Dendritic cell treated with granulocyte-macrophage colony-stimulating factor and Interleukin-4, amounts not matched to agents 40 ng/mL and 50 ng/mL, for 4 days (primary cell): ENCODE measurements around the gene C15orf39.
A peak's percentile ranks its signal among the peaks of the same experiment; 100 is the strongest.
"Not testable (repeated sequence)": the region's sequence is repeated elsewhere in the genome, so short reads cannot be mapped to it uniquely, and the experiment has no call there.

Source experiments
- H3K27ac Mint-ChIP-seq: one replicate; pipeline ENCODE4 v1.8.0; 2022; ENCODE audit warnings: mild to moderate bottlenecking, mixed read lengths
- H3K27me3 Mint-ChIP-seq: one replicate; pipeline ENCODE4 v1.8.0; 2022; ENCODE audit warnings: mild to moderate bottlenecking, mixed read lengths
- H3K36me3 Mint-ChIP-seq: one replicate; pipeline ENCODE4 v1.8.0; 2022; ENCODE audit warnings: low read depth, mixed read lengths
- H3K4me1 Mint-ChIP-seq: one replicate; pipeline ENCODE4 v1.8.0; 2022; ENCODE audit warnings: low read depth, mixed read lengths
- H3K4me3 Mint-ChIP-seq: one replicate; pipeline ENCODE4 v1.8.0; 2022; ENCODE audit warnings: mild to moderate bottlenecking, moderate library complexity, mixed read lengths
- H3K9me3 Mint-ChIP-seq: one replicate; pipeline ENCODE4 v1.8.0; 2022; ENCODE audit warnings: mixed read lengths
- intact Hi-C: fragments of 100-400 bp; cut with micrococcal nuclease; formaldehyde crosslinking; loops from one replicate; pipeline ENCODE4 v1.15.0; 2022

Gene C15orf39

DNA sequence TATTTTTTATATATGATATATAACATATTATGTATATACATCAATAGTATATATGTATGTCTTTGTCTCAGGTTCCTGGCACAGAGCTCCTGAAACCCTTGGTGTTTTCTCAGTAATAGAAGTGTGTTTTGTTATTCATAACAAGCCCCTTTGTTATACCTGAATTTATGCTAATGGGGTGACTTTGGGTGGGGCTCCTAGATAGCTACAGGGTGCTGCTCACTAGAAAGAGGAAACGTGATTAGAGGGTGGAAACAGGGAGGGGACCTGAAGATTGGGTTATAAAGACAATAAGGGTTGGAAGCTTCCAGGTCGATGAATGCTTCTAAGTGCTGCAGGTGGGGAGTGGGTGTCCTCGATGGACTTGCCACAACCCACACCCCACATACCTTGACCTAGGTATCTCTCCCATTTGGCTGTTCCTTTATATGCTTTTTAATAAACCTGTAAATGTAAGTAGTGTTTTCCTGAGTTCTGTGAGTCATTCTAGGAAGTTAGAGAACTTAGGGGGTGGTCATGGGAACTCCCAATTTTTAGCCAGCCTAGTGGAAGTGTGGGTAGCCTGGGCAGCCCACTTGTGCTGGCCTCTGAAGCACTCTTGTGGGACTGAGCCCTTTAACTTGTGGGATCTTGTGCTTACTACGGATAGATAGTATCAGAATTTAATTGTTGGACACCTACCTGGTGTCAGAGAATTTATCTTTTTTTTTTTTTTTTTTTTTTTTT lies 36.9 kb upstream of the C15orf39 start:
- Mint-ChIP-seq H3K27ac (no peak overlapping the region), H3K4me1 (peaks cover 59% of the 10 kb centered on the region), H3K36me3 (peaks cover 7% of the 10 kb centered on the region), H3K9me3 (peaks cover 10% of the 10 kb centered on the region), H3K27me3 (peaks cover 5% of the 10 kb centered on the region), H3K4me3 (peak overlapping the region; percentile 13)
- intact Hi-C loops = no loop called here

DNA sequence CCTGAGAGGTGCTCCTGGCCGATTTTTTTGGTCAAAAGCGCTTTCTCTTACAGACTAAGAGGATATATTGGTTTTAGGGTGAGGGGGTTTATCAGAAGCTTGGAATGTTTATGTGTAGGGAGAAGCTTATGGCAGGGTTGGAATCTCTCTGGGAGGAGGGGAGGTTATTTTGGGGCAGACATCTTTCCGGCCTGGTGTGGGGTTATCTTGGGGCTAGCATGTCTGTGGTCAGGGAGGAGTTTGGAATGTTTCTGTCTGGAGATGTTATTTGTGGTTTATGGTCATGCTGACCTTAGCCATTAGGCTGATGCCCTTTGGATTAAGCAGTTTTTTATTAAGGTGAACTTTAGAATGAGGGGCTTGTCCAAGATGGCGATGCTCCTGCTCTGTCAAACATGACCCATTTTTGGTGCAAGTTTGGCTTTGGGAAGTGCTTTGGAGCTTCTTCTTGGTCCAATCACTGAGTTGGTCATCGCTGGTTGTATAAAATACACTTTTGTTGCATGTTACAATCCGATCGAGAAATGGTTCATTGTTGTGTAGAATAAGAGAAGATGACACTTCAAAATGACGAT lies 35.1 kb upstream of the C15orf39 start:
- H3K36me3 Mint-ChIP-seq, H3K27ac Mint-ChIP-seq, intact Hi-C loops, H3K27me3 Mint-ChIP-seq, H3K4me3 Mint-ChIP-seq: not testable (repeated sequence)
- peaks cover 60% of the 10 kb centered on the region for H3K4me1 Mint-ChIP-seq
- peaks cover 11% of the 10 kb centered on the region for H3K9me3 Mint-ChIP-seq

- Mint-ChIP-seq H3K4me1 (peaks cover 67% of the 10 kb centered on the region), H3K4me3 (no peak overlapping the region), H3K9me3 (peaks cover 11% of the 10 kb centered on the region), H3K27ac (no peak overlapping the region), H3K27me3 (peaks cover 9% of the 10 kb centered on the region), H3K36me3 (peaks cover 7% of the 10 kb centered on the region)
- intact Hi-C loops = no loop called here
Measured at GRCh38 chr15:75167588-75168350, 33.9 kb upstream of the C15orf39 start.

GRCh38 chr15:75168374-75168773 lies 33.3 kb upstream of the C15orf39 start:
- Mint-ChIP-seq H3K27ac (no peak overlapping the region), H3K4me1 (peaks cover 61% of the 10 kb centered on the region), H3K27me3 (peaks cover 9% of the 10 kb centered on the region), H3K4me3 (no peak overlapping the region), H3K36me3 (peaks cover 7% of the 10 kb centered on the region), H3K9me3 (peaks cover 11% of the 10 kb centered on the region)
- intact Hi-C loops = no loop called here

GRCh38 chr15:75170203-75170602 lies 31.5 kb upstream of the C15orf39 start:
- peaks cover 64% of the 10 kb centered on the region for H3K4me1 Mint-ChIP-seq
- H3K4me3 Mint-ChIP-seq = no peak overlapping the region
- H3K27ac Mint-ChIP-seq = no peak overlapping the region
- peaks cover 11% of the 10 kb centered on the region for H3K9me3 Mint-ChIP-seq
- intact Hi-C loops = no loop called here
- peaks cover 7% of the 10 kb centered on the region for H3K36me3 Mint-ChIP-seq
- H3K27me3 Mint-ChIP-seq = peaks cover 9% of the 10 kb centered on the region

DNA sequence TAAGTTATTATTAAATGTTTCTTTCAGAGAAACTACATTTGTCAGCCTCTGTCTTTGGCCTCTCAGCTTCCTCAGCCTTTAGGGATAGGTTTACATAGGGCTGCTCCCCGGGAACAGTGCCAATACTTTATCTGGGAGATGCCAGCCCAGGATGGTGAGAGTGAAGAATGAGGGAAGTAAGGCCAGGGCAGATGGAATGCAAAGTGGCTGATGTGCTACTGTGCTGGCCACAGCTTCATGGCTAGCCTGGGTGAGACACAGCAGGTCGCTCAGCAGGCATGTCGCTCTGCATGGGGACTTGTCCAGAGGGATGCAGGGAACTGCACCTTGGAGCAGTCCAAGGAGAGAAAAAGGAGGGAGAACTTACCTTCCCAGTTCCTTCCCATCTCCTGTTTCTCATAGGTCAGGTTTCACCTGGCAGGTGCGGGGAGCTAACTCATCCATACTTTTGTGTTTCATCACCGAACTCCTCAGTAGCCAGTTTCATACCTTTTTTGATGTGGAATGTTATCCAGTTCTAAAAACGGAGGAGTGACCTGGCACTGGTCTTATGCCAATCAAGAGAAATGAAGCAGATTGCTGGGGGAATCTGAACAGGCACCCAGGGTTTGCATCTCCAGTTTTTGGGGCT lies 30.9 kb upstream of the C15orf39 start:
- H3K4me1 Mint-ChIP-seq = peaks cover 65% of the 10 kb centered on the region
- no peak overlapping the region for H3K27ac Mint-ChIP-seq
- no peak overlapping the region for H3K4me3 Mint-ChIP-seq
- intact Hi-C loops = no loop called here
- H3K36me3 Mint-ChIP-seq = peaks cover 7% of the 10 kb centered on the region
- H3K9me3 Mint-ChIP-seq = peaks cover 11% of the 10 kb centered on the region
- H3K27me3 Mint-ChIP-seq = peaks cover 9% of the 10 kb centered on the region

GRCh38 chr15:75171408-75171807 lies 30.3 kb upstream of the C15orf39 start:
- intact Hi-C loops = no loop called here
- Mint-ChIP-seq H3K4me3 (no peak overlapping the region), H3K27ac (no peak overlapping the region), H3K27me3 (peaks cover 7% of the 10 kb centered on the region), H3K9me3 (peaks cover 11% of the 10 kb centered on the region), H3K4me1 (peaks cover 69% of the 10 kb centered on the region), H3K36me3 (peaks cover 7% of the 10 kb centered on the region)

DNA sequence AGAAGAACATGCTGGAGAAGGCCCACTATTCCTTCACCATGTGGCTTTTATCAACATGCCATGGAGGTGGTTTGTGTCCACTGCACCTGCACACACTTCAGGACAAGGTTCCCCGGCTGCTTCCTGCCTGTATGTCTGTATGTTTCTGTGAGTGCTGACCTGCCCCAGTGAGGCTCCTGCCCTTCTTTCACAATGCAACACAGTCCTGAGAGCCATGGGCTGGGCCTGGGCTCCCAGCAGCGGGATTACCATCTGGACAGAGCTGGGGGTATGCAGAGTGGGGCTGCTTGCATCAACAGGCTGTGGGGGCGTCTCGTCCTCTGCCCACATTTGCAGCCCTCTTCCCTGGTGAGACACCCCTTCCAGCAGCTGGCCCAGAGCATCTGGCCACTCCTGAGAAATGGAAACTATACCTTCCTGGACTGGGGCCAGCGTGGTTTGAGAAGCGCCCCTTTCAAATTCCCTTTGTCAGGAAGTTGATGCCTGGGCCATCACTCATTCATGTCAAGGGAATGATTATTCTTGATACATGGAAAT lies 29.3 kb upstream of the C15orf39 start:
- Mint-ChIP-seq H3K27me3 (peaks cover 11% of the 10 kb centered on the region), H3K36me3 (peaks cover 7% of the 10 kb centered on the region), H3K4me1 (peaks cover 74% of the 10 kb centered on the region), H3K27ac (no peak overlapping the region), H3K9me3 (peaks cover 11% of the 10 kb centered on the region), H3K4me3 (no peak overlapping the region)
- intact Hi-C loops = no loop called here

GRCh38 chr15:75174102-75174501 lies 27.6 kb upstream of the C15orf39 start:
- no peak overlapping the region for H3K27ac Mint-ChIP-seq
- H3K36me3 Mint-ChIP-seq = peaks cover 5% of the 10 kb centered on the region

DNA sequence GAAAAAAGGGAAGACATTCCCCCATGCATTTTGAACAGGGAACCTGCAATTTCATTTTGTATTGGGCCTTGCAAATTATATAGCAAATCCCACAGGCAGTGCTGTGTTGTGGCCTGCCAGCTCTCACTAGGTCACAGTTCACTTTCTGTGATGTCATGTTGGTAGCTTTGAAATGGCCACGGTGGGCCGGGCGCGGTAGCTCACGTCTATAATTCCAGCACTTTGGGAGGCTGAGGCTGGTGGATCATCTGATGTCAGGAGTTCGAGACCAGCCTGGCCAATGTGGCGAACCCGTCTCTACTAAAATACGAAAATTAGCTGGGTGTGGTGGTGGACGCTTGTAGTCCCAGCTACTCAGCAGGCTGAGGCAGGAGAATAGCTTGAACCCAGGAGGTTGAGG lies 27.0 kb upstream of the C15orf39 start:
- intact Hi-C loops = no loop called here
- H3K36me3 Mint-ChIP-seq = no peaks in the 10 kb centered on the region
- H3K27me3 Mint-ChIP-seq = peaks cover 31% of the 10 kb centered on the region
- no peak overlapping the region for H3K4me3 Mint-ChIP-seq
- H3K4me1 Mint-ChIP-seq = peaks cover 74% of the 10 kb centered on the region
- no peak overlapping the region for H3K27ac Mint-ChIP-seq
- peaks cover under 1% of the 10 kb centered on the region for H3K9me3 Mint-ChIP-seq

More at GRCh38 chr15:75174102-75174501, 27.6 kb upstream of the C15orf39 start:
- H3K27me3 Mint-ChIP-seq = peaks cover 26% of the 10 kb centered on the region
- H3K4me1 Mint-ChIP-seq = peaks cover 74% of the 10 kb centered on the region
- intact Hi-C loops = no loop called here
- peaks cover 7% of the 10 kb centered on the region for H3K9me3 Mint-ChIP-seq
- no peak overlapping the region for H3K4me3 Mint-ChIP-seq

GRCh38 chr15:75176396-75176761 lies 25.3 kb upstream of the C15orf39 start:
- H3K4me3 Mint-ChIP-seq = no peak overlapping the region
- H3K27ac Mint-ChIP-seq = peak overlapping the region; percentile 76
- peaks cover 43% of the 10 kb centered on the region for H3K27me3 Mint-ChIP-seq
- H3K4me1 Mint-ChIP-seq = peaks cover 73% of the 10 kb centered on the region
- no peaks in the 10 kb centered on the region for H3K36me3 Mint-ChIP-seq
- H3K9me3 Mint-ChIP-seq = no peaks in the 10 kb centered on the region
- intact Hi-C loops = no loop called here

- H3K36me3 Mint-ChIP-seq = no peaks in the 10 kb centered on the region
- no peak overlapping the region for H3K4me3 Mint-ChIP-seq
- peaks cover 62% of the 10 kb centered on the region for H3K4me1 Mint-ChIP-seq
- peak overlapping the region; percentile 76 for H3K27ac Mint-ChIP-seq
- H3K9me3 Mint-ChIP-seq = no peaks in the 10 kb centered on the region
- H3K27me3 Mint-ChIP-seq = peaks cover 46% of the 10 kb centered on the region
- intact Hi-C loops = no loop called here
Measured at GRCh38 chr15:75177360-75178071, 24.2 kb upstream of the C15orf39 start.

GRCh38 chr15:75178171-75178937 lies 23.3 kb upstream of the C15orf39 start:
- no peaks in the 10 kb centered on the region for H3K9me3 Mint-ChIP-seq
- intact Hi-C loops = no loop called here
- peak overlapping the region; percentile 53 for H3K4me3 Mint-ChIP-seq
- H3K36me3 Mint-ChIP-seq = no peaks in the 10 kb centered on the region
- H3K27ac Mint-ChIP-seq = peak overlapping the region; percentile 66
- H3K4me1 Mint-ChIP-seq = peaks cover 60% of the 10 kb centered on the region
- peaks cover 47% of the 10 kb centered on the region for H3K27me3 Mint-ChIP-seq
